Measurements from ENCODE around the gene MAGI1. TPM values are rescaled to one million over a fixed set of nuclear protein-coding genes. Genes with fewer than 3 reads are reported as not detected.

MAGI1 gene
- polyA plus RNA-seq, 1 experiment, result 14.2 TPM

DNA sequence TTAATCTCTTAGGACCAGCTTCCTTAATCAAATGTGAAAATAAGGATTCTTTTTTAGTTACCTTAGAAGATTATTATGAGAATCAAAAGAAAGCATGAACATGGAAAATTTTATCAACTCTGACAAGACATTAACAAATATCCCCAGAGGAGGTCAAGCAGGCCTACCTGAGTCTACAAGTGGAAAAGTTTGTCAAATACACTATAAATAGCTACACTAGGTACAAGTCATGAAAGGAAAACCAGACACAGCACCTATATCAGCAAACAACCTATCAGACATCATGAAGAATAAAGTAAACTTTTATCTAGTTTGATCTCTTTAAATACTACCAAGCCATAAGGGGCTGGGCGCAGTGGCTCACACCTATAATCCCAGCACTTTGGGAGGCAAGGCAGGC, 126.1 kb downstream of the MAGI1 start:
- Histone ChIP-seq H3K27ac (ENCODE audit: low read depth, low read length) (no peak overlapping the region), H3K9me3 (ENCODE audit: control insufficient read depth, insufficient read depth, low read length) (no peaks in the 10 kb centered on the region), H3K27me3 (ENCODE audit: control insufficient read depth, insufficient read depth, low read length) (no peaks in the 10 kb centered on the region), H3K4me3 (ENCODE audit: low read depth, low read length) (no peak overlapping the region)
- no peak for DNase-seq (ENCODE audit: low read depth, low spot score)
- CTCF ChIA-PET, result interaction anchor here (0.7 kb wide), 1 partner anchor 312 kb away, joined by 6 read pairs; no protein-coding TSS in a partner anchor
- TF ChIP-seq, protein P1, sequence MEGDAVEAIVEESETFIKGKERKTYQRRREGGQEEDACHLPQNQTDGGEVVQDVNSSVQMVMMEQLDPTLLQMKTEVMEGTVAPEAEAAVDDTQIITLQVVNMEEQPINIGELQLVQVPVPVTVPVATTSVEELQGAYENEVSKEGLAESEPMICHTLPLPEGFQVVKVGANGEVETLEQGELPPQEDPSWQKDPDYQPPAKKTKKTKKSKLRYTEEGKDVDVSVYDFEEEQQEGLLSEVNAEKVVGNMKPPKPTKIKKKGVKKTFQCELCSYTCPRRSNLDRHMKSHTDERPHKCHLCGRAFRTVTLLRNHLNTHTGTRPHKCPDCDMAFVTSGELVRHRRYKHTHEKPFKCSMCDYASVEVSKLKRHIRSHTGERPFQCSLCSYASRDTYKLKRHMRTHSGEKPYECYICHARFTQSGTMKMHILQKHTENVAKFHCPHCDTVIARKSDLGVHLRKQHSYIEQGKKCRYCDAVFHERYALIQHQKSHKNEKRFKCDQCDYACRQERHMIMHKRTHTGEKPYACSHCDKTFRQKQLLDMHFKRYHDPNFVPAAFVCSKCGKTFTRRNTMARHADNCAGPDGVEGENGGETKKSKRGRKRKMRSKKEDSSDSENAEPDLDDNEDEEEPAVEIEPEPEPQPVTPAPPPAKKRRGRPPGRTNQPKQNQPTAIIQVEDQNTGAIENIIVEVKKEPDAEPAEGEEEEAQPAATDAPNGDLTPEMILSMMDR (IDR thresholded peaks at IDR 0.05; ENCODE audit: low read depth, low read length), result no peak
- POLR2A ChIA-PET, result no interaction called here

DNA sequence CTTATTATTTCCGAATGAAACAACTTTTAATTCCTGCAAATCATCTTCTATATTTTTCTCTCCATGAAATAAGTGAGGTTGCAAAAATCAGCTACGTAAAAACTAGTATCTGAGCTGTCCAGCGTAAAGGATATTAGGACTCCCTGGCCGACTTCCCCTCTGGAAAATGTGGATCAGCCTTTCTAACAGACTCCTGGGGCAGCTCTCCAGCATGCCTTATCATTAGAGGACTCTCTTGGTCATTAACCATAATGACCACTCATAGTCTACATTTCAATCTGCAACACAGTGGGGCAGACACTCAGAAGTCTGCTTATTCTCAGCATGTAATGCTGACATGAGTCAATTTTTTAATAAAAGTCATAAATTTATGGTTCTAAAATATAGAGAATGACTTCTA, 130.1 kb downstream of the MAGI1 start:
- no peaks in the 10 kb centered on the region for H3K9me3 ChIP-seq (ENCODE audit: control insufficient read depth, insufficient read depth, low read length)
- DNase-seq (ENCODE audit: low read depth, low spot score), result no peak
- no peak overlapping the region for H3K27ac ChIP-seq (ENCODE audit: low read depth, low read length)
- TF ChIP-seq, protein P1 (IDR thresholded peaks at IDR 0.05; ENCODE audit: low read depth, low read length), result no peak
- ChIA-PET POLR2A (no interaction called here), CTCF (no interaction called here)
- H3K4me3 ChIP-seq (ENCODE audit: low read depth, low read length), result no peak overlapping the region
- H3K27me3 ChIP-seq (ENCODE audit: control insufficient read depth, insufficient read depth, low read length), result no peaks in the 10 kb centered on the region

DNA sequence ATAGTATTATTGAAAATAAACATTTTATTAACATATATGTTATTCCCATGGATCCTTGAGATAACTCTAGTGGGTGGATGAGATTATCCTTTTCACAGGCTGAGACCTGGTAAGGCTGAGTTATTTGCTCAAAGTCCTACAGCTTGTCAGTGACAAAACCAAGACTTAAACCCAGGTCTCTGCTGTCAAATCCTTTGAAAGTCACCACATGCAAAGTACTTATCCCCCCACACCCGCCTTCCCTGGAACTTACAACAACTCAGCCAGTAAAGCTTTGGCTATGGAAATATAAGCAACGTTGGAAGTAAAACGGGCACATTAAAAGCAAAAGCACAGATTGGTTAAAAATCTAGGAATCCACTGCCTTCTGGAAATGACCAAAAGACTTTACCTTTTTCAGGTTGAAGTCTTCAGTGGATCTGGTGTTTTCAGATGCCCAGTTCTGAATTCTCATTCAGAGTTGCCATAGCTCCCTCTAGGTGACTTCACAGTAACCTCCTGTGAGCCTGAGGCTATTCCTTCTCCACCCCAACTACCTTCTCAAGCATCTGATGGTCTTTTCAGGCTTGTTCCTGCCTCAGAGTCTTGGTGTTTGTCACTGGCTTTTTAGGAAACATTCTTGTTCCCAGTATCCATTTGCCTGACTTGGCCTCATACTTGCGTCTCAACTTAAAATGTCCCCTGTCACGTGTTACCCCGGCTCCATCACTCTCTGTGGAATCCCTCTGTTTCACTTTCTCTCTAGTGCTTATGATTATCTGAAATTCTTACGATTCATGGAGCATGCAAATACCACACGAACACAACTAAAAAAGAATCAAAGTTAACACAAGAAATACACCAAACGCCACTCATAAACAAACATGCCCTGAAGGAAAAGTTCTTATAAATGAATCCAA, 131.2 kb downstream of the MAGI1 start:
- ChIA-PET POLR2A (no interaction called here), CTCF (no interaction called here)
- no peaks in the 10 kb centered on the region for H3K9me3 ChIP-seq (ENCODE audit: control insufficient read depth, insufficient read depth, low read length)
- DNase-seq (ENCODE audit: low read depth, low spot score), result no peak
- no peak overlapping the region for H3K4me3 ChIP-seq (ENCODE audit: low read depth, low read length)
- no peak overlapping the region for H3K27ac ChIP-seq (ENCODE audit: low read depth, low read length)
- TF ChIP-seq, protein P1 (IDR thresholded peaks at IDR 0.05; ENCODE audit: low read depth, low read length), result no peak
- no peaks in the 10 kb centered on the region for H3K27me3 ChIP-seq (ENCODE audit: control insufficient read depth, insufficient read depth, low read length)

DNA sequence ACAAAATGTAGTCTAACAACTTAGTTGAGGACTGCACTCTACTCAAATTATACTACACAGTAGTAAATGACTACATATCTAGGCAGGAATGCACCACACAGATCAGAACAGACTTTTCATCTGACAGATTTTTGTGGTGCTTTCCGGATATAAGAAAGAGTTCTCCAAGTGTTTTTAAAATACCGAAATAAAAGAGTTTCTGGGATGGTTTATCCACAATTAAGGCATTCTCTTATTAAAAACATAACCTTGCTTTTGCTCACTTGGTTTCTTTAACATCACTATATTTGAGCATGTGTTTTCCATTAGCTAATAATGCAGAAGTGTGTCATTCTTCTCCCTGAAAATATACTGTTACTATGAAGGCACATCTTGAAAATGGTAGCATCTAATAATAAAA, 132.9 kb downstream of the MAGI1 start:
- no peak for DNase-seq (ENCODE audit: low read depth, low spot score)
- Histone ChIP-seq H3K4me3 (ENCODE audit: low read depth, low read length) (no peak overlapping the region), H3K27me3 (ENCODE audit: control insufficient read depth, insufficient read depth, low read length) (no peaks in the 10 kb centered on the region), H3K27ac (ENCODE audit: low read depth, low read length) (no peak overlapping the region), H3K9me3 (ENCODE audit: control insufficient read depth, insufficient read depth, low read length) (no peaks in the 10 kb centered on the region)
- POLR2A ChIA-PET, result no interaction called here
- TF ChIP-seq, protein P1 (IDR thresholded peaks at IDR 0.05; ENCODE audit: low read depth, low read length), result no peak
- CTCF ChIA-PET, result interaction anchor here (2.8 kb wide), 1 partner anchor 9 kb away, joined by 8 read pairs; no protein-coding TSS in a partner anchor

DNA sequence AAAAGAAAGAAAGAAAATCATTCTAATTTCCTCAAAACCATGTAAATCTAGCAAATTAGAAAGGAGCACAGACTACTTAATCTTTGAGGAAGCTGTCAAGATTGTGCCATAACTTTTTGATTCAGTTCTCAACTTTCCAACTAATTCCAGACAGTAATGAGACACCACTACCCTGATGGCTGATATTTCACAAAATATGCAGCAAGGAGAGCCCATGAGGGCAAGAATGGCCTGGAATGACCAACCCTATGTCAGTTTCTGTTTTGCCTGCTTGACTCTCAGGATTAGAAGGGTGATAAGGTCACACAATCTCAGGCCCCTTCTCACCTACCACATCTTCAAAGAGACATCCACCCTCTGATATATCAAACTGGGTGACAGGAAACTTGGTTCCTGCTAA, 134.7 kb downstream of the MAGI1 start:
- no peaks in the 10 kb centered on the region for H3K27me3 ChIP-seq (ENCODE audit: control insufficient read depth, insufficient read depth, low read length)
- CTCF ChIA-PET, result interaction anchor here (2.8 kb wide), 1 partner anchor 11 kb away, joined by 8 read pairs; no protein-coding TSS in a partner anchor

More for the DNA sequence above, 134.7 kb downstream of the MAGI1 start:
- POLR2A ChIA-PET, result no interaction called here
- no peak for DNase-seq (ENCODE audit: low read depth, low spot score)
- H3K27ac ChIP-seq (ENCODE audit: low read depth, low read length), result no peak overlapping the region
- H3K4me3 ChIP-seq (ENCODE audit: low read depth, low read length), result no peak overlapping the region
- H3K9me3 ChIP-seq (ENCODE audit: control insufficient read depth, insufficient read depth, low read length), result no peaks in the 10 kb centered on the region
- TF ChIP-seq, protein P1 (IDR thresholded peaks at IDR 0.05; ENCODE audit: low read depth, low read length), result no peak
